Spleen (tissue), 11 donors: ENCODE results near the gene CCDC88A. TPM values are rescaled to one million over a fixed set of nuclear protein-coding genes. Genes with fewer than 3 reads are reported as not detected.

Experiments used
- DNase-seq: peaks from one replicate; pipeline ENCODE4 v3.0.0-alpha.2; 2020
- H3K27ac ChIP-seq, 8 donors: fragments of 200-600 bp; sonication (generic) in 7 of 8; 1 replicate in 4 of 8; 2 replicates in 4 of 8; pipeline versions ENCODE4 v1.5.0 to v1.8.0; 2016 to 2021; ENCODE audit warnings: inconsistent platforms in 4 of 8, mild to moderate bottlenecking in 4 of 8, moderate library complexity in 1 of 8
- H3K27me3 ChIP-seq, 7 donors: fragments of 200-600 bp; sonication (generic) in 6 of 7; replicated peaks in 1 of 7; 1 replicate in 4 of 7; 2 replicates in 3 of 7; pipeline versions ENCODE4 v1.5.0 to v1.8.0; 2016 to 2021; ENCODE audit warnings: inconsistent platforms in 3 of 7, mild to moderate bottlenecking in 1 of 7
- H3K36me3 ChIP-seq, 6 donors: fragments of 200-600 bp; sonication (generic) in 5 of 6; 1 replicate in 4 of 6; 2 replicates in 2 of 6; pipeline versions ENCODE4 v1.5.0 to v1.8.0; 2016 to 2021; ENCODE audit warnings: inconsistent platforms in 2 of 6
- H3K4me1 ChIP-seq, 6 donors: fragments of 200-600 bp; sonication (generic) in 5 of 6; 1 replicate in 3 of 6; 2 replicates in 3 of 6; pipeline versions ENCODE4 v1.5.0 to v1.8.0; 2016 to 2021; ENCODE audit warnings: inconsistent platforms in 3 of 6
- H3K4me3 ChIP-seq, 8 donors: fragments of 200-600 bp; sonication (generic) in 7 of 8; 1 replicate in 4 of 8; 2 replicates in 4 of 8; pipeline versions ENCODE4 v1.5.0 to v1.8.0; 2016 to 2021; ENCODE audit warnings: inconsistent platforms in 4 of 8, mild to moderate bottlenecking in 4 of 8, moderate library complexity in 2 of 8
- H3K9me3 ChIP-seq, 8 donors: fragments of 200-600 bp; sonication (generic) in 7 of 8; 1 replicate in 4 of 8; 2 replicates in 4 of 8; pipeline versions ENCODE4 v1.5.0 to v1.8.0; 2016 to 2021; ENCODE audit warnings: inconsistent platforms in 4 of 8
- CTCF ChIP-seq, 11 experiments: fragments of 200-600 bp in 7 of 11; fragments of 450-650 bp in 4 of 11; sonication (generic) in 4 of 11; IDR thresholded peaks in 8 of 11; conservative IDR thresholded peaks in 3 of 11; 1 replicate in 7 of 11; 2 replicates in 4 of 11; pipeline versions ENCODE4 v1.4.0 to v1.8.0; 2016 to 2021; ENCODE audit warnings: antibody characterized with exemption in 11 of 11, inconsistent platforms in 4 of 11, mild to moderate bottlenecking in 1 of 11
- POLR2A ChIP-seq, 3 donors: fragments of 450-650 bp; IDR thresholded peaks; one replicate each; pipeline ENCODE4 v1.5.1; 2017; ENCODE audit warnings: antibody characterized with exemption in 3 of 3, mild to moderate bottlenecking in 1 of 3
- POLR2AphosphoS5 ChIP-seq, 3 donors: sonication (generic); formaldehyde crosslinking; IDR thresholded peaks; one replicate each; pipeline ENCODE4 v1.5.1; 2017; ENCODE audit warnings: antibody characterized with exemption in 3 of 3
- WGBS, 5 donors: extraction: QIAGEN DNeasy Blood & Tissue Kit in 3 of 5; methylation state at CpG; one replicate each; pipeline versions ENCODE4 v1.1.5 to v1.1.7; 2013 to 2018; 5-methylcytosine and 5-hydroxymethylcytosine counted together
- intact Hi-C: fragments of 100-400 bp; cut with DNase I; formaldehyde crosslinking; loops from one replicate; pipeline ENCODE4 v1.15.0; 2023; ENCODE audit warnings: low total_unique reads
- polyA plus RNA-seq, 3 donors: library from polyadenylated mRNA; stranded (reverse); fragments of 200-250 nt; gene quantifications; one replicate each; pipeline ENCODE4 v1.2.1, GENCODE V29; 2013
- total RNA-seq, 7 donors: library from RNA; depleted of rRNA in 3 of 7; stranded (reverse); fragments of >200 nt in 3 of 7; fragmentation: NEBNext Ultra II Directional in 4 of 7; extraction: Animal tissue kit (Norgen Biotek cat#: 25700) in 4 of 7; gene quantifications; one replicate each; pipeline versions ENCODE4 v1.1.0 to v1.2.1, GENCODE V29; 2016 to 2021
- donor health status: healthy with polysubstance abuse.
- donor health status: DM: no; HTN: no; CAD: no; lungs with moderate emphysema.
- donor health status: DM: no; HTN: no; CAD: no.
- donor health status: Bipolar disorder and iron deficiency.
- donor health status: healthy.
- donor health status: DM: no; HTN: no; CAD: no.
- donor health status: DM: yes; HTN: yes; CAD: no.

CCDC88A gene
- total and polyA plus RNA-seq, 10 donors = 16.4 to 130 (median 77.9) TPM

- Histone ChIP-seq H3K9me3 (no peaks in the 10 kb centered on the region), H3K36me3 (no peaks in the 10 kb centered on the region), H3K27ac (no peak overlapping the region), H3K4me1 (no peaks in the 10 kb centered on the region), H3K27me3 (no peaks in the 10 kb centered on the region), H3K4me3 (no peak overlapping the region)
- intact Hi-C loops = no loop called here
- WGBS, 5 donors = 77 to 87% (median 84%) methylated on average over 7 to 8 of the region's 8 CpGs
- no peak for TF ChIP-seq POLR2AphosphoS5 (IDR thresholded peaks at IDR 0.05)
- TF ChIP-seq CTCF (IDR thresholded peaks at IDR 0.05 in 8 of 11, conservative IDR thresholded peaks at IDR 0.05 in 3 of 11) = no peak
- no peak for TF ChIP-seq POLR2A (IDR thresholded peaks at IDR 0.05)
- no peak for DNase-seq
Measured at GRCh38 chr2:55438391-55439100, 18.9 kb upstream of the CCDC88A start.

GRCh38 chr2:55437515-55438390 is 18.1 kb upstream of the CCDC88A start:
- Histone ChIP-seq H3K27me3 (no peaks in the 10 kb centered on the region), H3K4me1 (no peaks in the 10 kb centered on the region), H3K4me3 (no peak overlapping the region), H3K27ac (no peak overlapping the region), H3K9me3 (no peaks in the 10 kb centered on the region), H3K36me3 (no peaks in the 10 kb centered on the region)
- TF ChIP-seq CTCF (IDR thresholded peaks at IDR 0.05 in 8 of 11, conservative IDR thresholded peaks at IDR 0.05 in 3 of 11) = no peak
- TF ChIP-seq POLR2AphosphoS5 (IDR thresholded peaks at IDR 0.05) = no peak
- TF ChIP-seq POLR2A (IDR thresholded peaks at IDR 0.05) = no peak
- 90 to 98% (median 92%) methylated on average over 6 to 9 of the region's 9 CpGs for WGBS, 5 donors
- intact Hi-C loops = no loop called here
- no peak for DNase-seq

DNA sequence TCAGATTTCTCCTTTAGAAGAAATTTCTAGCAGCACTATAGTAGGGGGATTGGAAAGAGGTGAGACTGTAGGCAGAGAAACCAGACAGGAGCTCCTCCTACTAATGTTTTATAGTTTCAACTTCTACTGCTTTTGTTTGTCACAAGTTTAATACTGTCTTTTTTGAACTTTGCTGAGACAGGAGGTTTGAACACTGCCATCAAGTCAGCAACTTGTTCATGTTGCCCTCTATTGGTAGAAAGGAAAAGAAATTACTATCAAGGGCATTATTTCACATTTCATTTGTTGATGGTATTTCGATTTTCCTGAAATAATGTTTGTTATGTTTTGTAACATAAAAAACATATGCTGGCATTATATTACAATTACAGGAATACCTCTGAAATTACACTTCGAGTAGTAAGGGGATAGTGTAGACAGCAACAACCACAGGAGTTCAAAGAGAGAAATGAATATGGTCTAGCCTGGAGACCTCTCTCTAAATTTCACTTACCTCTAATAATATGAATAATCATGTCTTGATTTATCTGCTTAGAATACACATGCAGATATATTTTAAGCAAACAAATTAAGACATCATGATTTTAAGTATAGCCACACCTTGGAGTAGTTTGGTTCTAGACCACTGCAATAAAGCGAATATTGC is 12.4 kb upstream of the CCDC88A start:
- Histone ChIP-seq H3K4me1 (peaks cover 0 to 3% (median 0%) of the 10 kb centered on the region in 6 donors), H3K4me3 (no peak overlapping the region), H3K27me3 (no peaks in the 10 kb centered on the region), H3K9me3 (no peaks in the 10 kb centered on the region), H3K36me3 (no peaks in the 10 kb centered on the region), H3K27ac (no peak overlapping the region)
- DNase-seq = no peak
- intact Hi-C loops = no loop called here
- no peak for TF ChIP-seq POLR2A (IDR thresholded peaks at IDR 0.05)
- TF ChIP-seq CTCF (IDR thresholded peaks at IDR 0.05 in 8 of 11, conservative IDR thresholded peaks at IDR 0.05 in 3 of 11) = peak in 10 of 11 experiments; percentile 10 to 62 (median 50)
- 43 to 56% (median 46%) methylated on average over 3 of the region's 3 CpGs for WGBS, 5 donors
